CD14-positive monocyte (primary cell): Measurements from ENCODE around the gene ITPR1. TPM values are rescaled to one million over a fixed set of nuclear protein-coding genes. Genes with fewer than 3 reads are reported as not detected.

Experiments used
- DNase-seq, 3 donors: peaks; one replicate each; pipeline ENCODE4 v3.0.0-alpha.2; 2011 to 2022
- H2AFZ ChIP-seq: 2 replicates; pipeline ENCODE4 v1.6.0; 2012; ENCODE audit warnings: mild to moderate bottlenecking, low read depth, low read length, inconsistent platforms; ENCODE audit not compliant: insufficient read depth, poor library complexity, severe bottlenecking
- H3K27ac ChIP-seq, 2 donors: 1 replicate in 1 of 2; 2 replicates in 1 of 2; pipeline ENCODE4 v1.5.1; 2012 to 2013; ENCODE audit warnings: low read length in 2 of 2, control low read depth in 1 of 2, inconsistent platforms in 1 of 2, low read depth in 1 of 2, mild to moderate bottlenecking in 1 of 2
- H3K27me3 ChIP-seq, 2 donors: one replicate each; pipeline versions ENCODE4 v1.6.0 to v1.6.1; 2011 to 2013; ENCODE audit warnings: low read length in 2 of 2; ENCODE audit not compliant: control insufficient read depth in 2 of 2, insufficient read depth in 2 of 2
- H3K36me3 ChIP-seq, 2 donors: replicated peaks in 1 of 2; 1 replicate in 1 of 2; 2 replicates in 1 of 2; pipeline versions ENCODE4 v1.5.1 to v1.6.1; 2012 to 2013; ENCODE audit warnings: low read length in 2 of 2, control low read depth in 1 of 2, inconsistent platforms in 1 of 2, mild to moderate bottlenecking in 1 of 2; ENCODE audit not compliant: insufficient read depth in 2 of 2, control insufficient read depth in 1 of 2
- H3K4me1 ChIP-seq, 2 donors: 1 replicate in 1 of 2; 2 replicates in 1 of 2; pipeline versions ENCODE4 v1.5.1 to v1.6.1; 2012 to 2013; ENCODE audit warnings: low read length in 2 of 2, control low read depth in 1 of 2, inconsistent platforms in 1 of 2, mild to moderate bottlenecking in 1 of 2, moderate library complexity in 1 of 2; ENCODE audit not compliant: insufficient read depth in 2 of 2, control insufficient read depth in 1 of 2
- H3K4me2 ChIP-seq: replicated peaks from 2 replicates; pipeline ENCODE3; 2012; ENCODE audit warnings: low read length, moderate library complexity, mild to moderate bottlenecking; ENCODE audit not compliant: poor library complexity, severe bottlenecking; ENCODE audit errors: extremely low read depth
- H3K4me3 ChIP-seq, 3 experiments: fragments of 200-600 bp in 1 of 3; sonication (generic) in 1 of 3; replicated peaks in 1 of 3; 1 replicate in 2 of 3; 2 replicates in 1 of 3; pipeline ENCODE4 v1.5.1; 2011 to 2013; ENCODE audit warnings: low read length in 3 of 3, mild to moderate bottlenecking in 3 of 3, control low read depth in 2 of 3, low read depth in 2 of 3, inconsistent platforms in 1 of 3, moderate library complexity in 1 of 3
- H3K79me2 ChIP-seq: 2 replicates; pipeline ENCODE4 v1.6.0; 2012; ENCODE audit warnings: mild to moderate bottlenecking, control low read depth, inconsistent platforms, low read length, moderate library complexity; ENCODE audit not compliant: insufficient read depth
- H3K9ac ChIP-seq: 2 replicates; pipeline ENCODE4 v1.6.0; 2017; ENCODE audit warnings: low read length, mild to moderate bottlenecking; ENCODE audit not compliant: insufficient read depth, poor library complexity, severe bottlenecking
- H3K9me3 ChIP-seq, 2 donors: replicated peaks in 1 of 2; 1 replicate in 1 of 2; 2 replicates in 1 of 2; pipeline versions ENCODE4 v1.5.1 to v1.6.1; 2012 to 2013; ENCODE audit warnings: low read length in 2 of 2, control low read depth in 1 of 2; ENCODE audit not compliant: control insufficient read depth in 1 of 2, insufficient read depth in 1 of 2
- H4K20me1 ChIP-seq: 2 replicates; pipeline ENCODE4 v1.6.0; 2012; ENCODE audit warnings: mild to moderate bottlenecking, low read length, control low read depth, moderate library complexity; ENCODE audit not compliant: insufficient read depth
- H3K27ac Mint-ChIP-seq, 7 donors: one replicate each; pipeline ENCODE4 v1.8.0; 2020; ENCODE audit warnings: mild to moderate bottlenecking in 7 of 7, mixed read lengths in 7 of 7, moderate library complexity in 6 of 7, inconsistent platforms in 2 of 7
- H3K27me3 Mint-ChIP-seq, 3 donors: one replicate each; pipeline ENCODE4 v1.8.0; 2021 to 2022; ENCODE audit warnings: low read depth in 3 of 3, mild to moderate bottlenecking in 3 of 3, mixed read lengths in 3 of 3, moderate library complexity in 3 of 3, inconsistent platforms in 1 of 3
- H3K36me3 Mint-ChIP-seq, 2 donors: one replicate each; pipeline ENCODE4 v1.8.0; 2020; ENCODE audit warnings: mixed read lengths in 2 of 2, inconsistent platforms in 1 of 2, mild to moderate bottlenecking in 1 of 2
- H3K4me1 Mint-ChIP-seq: one replicate; pipeline ENCODE4 v1.8.0; 2020; ENCODE audit warnings: mild to moderate bottlenecking, mixed read lengths
- H3K4me3 Mint-ChIP-seq, 2 donors: one replicate each; pipeline ENCODE4 v1.8.0; 2020; ENCODE audit warnings: mild to moderate bottlenecking in 2 of 2, mixed read lengths in 2 of 2, moderate library complexity in 1 of 2
- H3K9me3 Mint-ChIP-seq, 7 donors: one replicate each; pipeline ENCODE4 v1.8.0; 2020 to 2022; ENCODE audit warnings: mixed read lengths in 7 of 7, mild to moderate bottlenecking in 6 of 7, moderate library complexity in 6 of 7, inconsistent platforms in 2 of 7
- CTCF ChIP-seq: fragments of 200-600 bp; IDR thresholded peaks from one replicate; pipeline ENCODE4 v1.8.0; 2022; ENCODE audit warnings: antibody characterized with exemption, mild to moderate bottlenecking
- WGBS: methylation state at CpG from one replicate; pipeline ENCODE4 v1.1.5; 2013; ENCODE audit warnings: missing lambda C conversion rate; ENCODE audit not compliant: insufficient coverage; 5-methylcytosine and 5-hydroxymethylcytosine counted together
- intact Hi-C, 2 donors: fragments of 100-400 bp; cut with micrococcal nuclease; formaldehyde crosslinking; loops; one replicate each; pipeline versions ENCODE4 v1.15.0 to v1.15.1; 2023
- polyA plus RNA-seq, 3 donors: library from polyadenylated mRNA; depleted of rRNA in 1 of 3; unstranded in 2 of 3; stranded (reverse) in 1 of 3; fragments of 300-500 nt in 2 of 3; fragments of >200 nt in 1 of 3; fragmentation: Illumina TruSeq in 2 of 3; gene quantifications; 1 replicate in 2 of 3; 2 replicates in 1 of 3; pipeline ENCODE4 v1.2.3, GENCODE V29; 2012 to 2021

ITPR1 gene
- polyA plus RNA-seq, 3 donors = 3.2 to 21.1 (median 7.1) TPM

GRCh38 chr3:4836516-4836915 lies 343.4 kb downstream of the ITPR1 start:
- H3K4me3 ChIP-seq = no peak overlapping the region
- Mint-ChIP-seq H3K27ac (no peak overlapping the region), H3K9me3 (no peaks in the 10 kb centered on the region), H3K4me3 (no peak overlapping the region), H3K27me3 (peaks cover 0 to 4% (median 4%) of the 10 kb centered on the region in 3 donors), H3K36me3 (peaks cover 60 to 77% of the 10 kb centered on the region in 2 donors), H3K4me1 (peaks cover 28% of the 10 kb centered on the region)
- H2AFZ ChIP-seq = no peak overlapping the region
- intact Hi-C loops = no loop called here
- 100% methylated on average over 1 of the region's 2 CpGs for whole genome bisulfite sequencing
- H3K9ac ChIP-seq = no peak overlapping the region
- peaks cover 26 to 54% of the 10 kb centered on the region in 2 donors for H3K36me3 ChIP-seq
- H3K27me3 ChIP-seq = no peaks in the 10 kb centered on the region
- H3K79me2 ChIP-seq = no peaks in the 10 kb centered on the region
- H4K20me1 ChIP-seq = no peaks in the 10 kb centered on the region
- H3K9me3 ChIP-seq = no peaks in the 10 kb centered on the region
- DNase-seq = no peak
- peaks cover 8 to 9% of the 10 kb centered on the region in 2 donors for H3K4me1 ChIP-seq
- H3K27ac ChIP-seq = no peak overlapping the region
- no peak for TF ChIP-seq CTCF
- no peak overlapping the region for H3K4me2 ChIP-seq

DNA sequence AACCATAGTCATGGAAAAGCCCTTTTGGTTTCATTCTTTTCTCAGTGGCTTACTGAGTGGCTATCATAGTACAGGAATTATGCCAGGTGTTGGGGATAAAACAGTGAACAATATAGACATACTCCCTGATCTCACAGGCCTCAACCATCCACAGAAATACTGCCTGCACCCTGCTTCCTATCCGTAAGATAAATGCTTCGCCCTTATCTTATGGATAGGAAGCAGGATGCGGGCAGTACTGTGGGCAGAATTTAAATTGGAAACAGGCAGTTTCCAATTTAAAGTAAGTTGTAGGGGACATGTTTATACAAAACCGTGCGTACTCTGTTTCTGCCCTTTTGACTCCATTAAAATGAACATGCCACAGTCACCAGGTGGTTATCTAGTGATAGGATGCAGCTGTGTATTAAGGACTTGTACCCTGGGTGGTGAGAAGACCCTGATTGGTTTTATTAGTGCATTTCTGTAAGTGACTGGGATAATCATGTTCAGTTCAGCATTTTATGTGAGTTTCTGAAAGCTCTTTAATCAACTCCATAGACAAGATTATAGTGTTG lies 344.3 kb downstream of the ITPR1 start:
- no peak for TF ChIP-seq CTCF
- Mint-ChIP-seq H3K4me3 (no peak overlapping the region), H3K27me3 (peaks cover 0 to 4% (median 4%) of the 10 kb centered on the region in 3 donors), H3K27ac (no peak overlapping the region), H3K9me3 (no peaks in the 10 kb centered on the region), H3K4me1 (peaks cover 21% of the 10 kb centered on the region), H3K36me3 (peaks cover 56 to 73% of the 10 kb centered on the region in 2 donors)
- no peaks in the 10 kb centered on the region for H3K79me2 ChIP-seq
- no peak for DNase-seq
- no peak overlapping the region for H3K4me2 ChIP-seq
- H3K4me3 ChIP-seq = no peak overlapping the region
- no peak overlapping the region for H3K9ac ChIP-seq
- intact Hi-C loops = no loop called here
- WGBS = 100% methylated on average over 1 of the region's 5 CpGs
- H3K27me3 ChIP-seq = no peaks in the 10 kb centered on the region
- H2AFZ ChIP-seq = no peak overlapping the region
- H3K36me3 ChIP-seq = peaks cover 26 to 54% of the 10 kb centered on the region in 2 donors
- H3K27ac ChIP-seq = no peak overlapping the region
- H3K9me3 ChIP-seq = no peaks in the 10 kb centered on the region
- H3K4me1 ChIP-seq = no peaks in the 10 kb centered on the region
- H4K20me1 ChIP-seq = no peaks in the 10 kb centered on the region
